SH-SY5Y (cell line): ENCODE measurements around the gene RAPGEF1.

Experiments used
- GATA2 ChIP-seq: IDR thresholded peaks from 2 replicates; pipeline ENCODE4 v1.6.1; 2011; ENCODE audit warnings: mild to moderate bottlenecking, low read depth, low read length
- GATA3 ChIP-seq: IDR thresholded peaks from 2 replicates; pipeline ENCODE4 v1.6.1; 2011; ENCODE audit warnings: low read depth, mild to moderate bottlenecking, low read length, moderate library complexity

- TF ChIP-seq GATA2 (no peak), GATA3 (no peak)
Observed at GRCh38 chr9:131762356-131762932, 22.6 kb upstream of the RAPGEF1 start.
